ENCODE data around the gene GPRC5B.

Gene GPRC5B

GRCh38 chr16:19809121-19809635 is 75.5 kb downstream of the GPRC5B start:
- no peak for DNase-seq

DNA sequence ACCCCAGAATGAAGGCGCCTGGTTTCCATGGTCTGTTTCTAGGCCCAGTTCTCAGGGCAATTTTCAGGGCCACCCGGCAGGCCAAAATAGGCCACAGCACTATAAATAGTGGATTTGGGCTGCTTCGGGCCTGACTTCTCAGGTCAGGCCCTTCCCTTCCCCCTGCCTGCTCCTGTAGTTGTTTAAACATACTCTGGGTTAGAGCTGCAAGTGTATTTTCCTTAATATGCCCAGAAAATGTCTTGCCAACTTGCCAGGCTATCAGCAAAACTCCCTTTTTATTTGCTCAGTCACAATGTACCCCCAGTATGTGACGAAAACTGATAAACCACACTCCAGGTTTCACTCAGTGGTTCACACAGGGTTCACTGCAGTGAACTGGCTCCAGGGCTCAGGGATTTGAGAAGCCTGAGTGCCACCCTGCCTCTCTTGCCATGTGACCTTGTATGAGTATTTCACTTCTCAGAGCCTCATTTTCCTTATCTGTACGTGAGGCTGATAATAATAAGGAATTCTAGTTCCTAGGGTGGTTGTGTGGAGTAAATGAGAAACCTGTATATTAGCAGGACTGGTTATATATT is 76.5 kb downstream of the GPRC5B start:
- no peak for DNase-seq
